ENCODE results near the gene TNFSF12. TPM values are rescaled to one million over a fixed set of nuclear protein-coding genes. Genes with fewer than 3 reads are reported as not detected.
A peak's percentile ranks its signal among the peaks of the same experiment; 100 is the strongest.

TNFSF12 gene
- total RNA-seq, 1 experiment from 2014 or later = 7.1 TPM

- H3K4ac ChIP-seq (ENCODE audit: low read depth, low read length) = no peak overlapping the region
Measured at GRCh38 chr17:7590743-7591142, 41.9 kb downstream of the TNFSF12 start.

More at GRCh38 chr17:7590743-7591142, 41.9 kb downstream of the TNFSF12 start:
- Histone ChIP-seq H4K8ac (replicated peaks; ENCODE audit: insufficient read length, low read depth, low read length) (no peak overlapping the region), H3K27ac (ENCODE audit: insufficient read length, low read depth, low read length) (no peak overlapping the region), H3K56ac (ENCODE audit: insufficient read length, low read depth, low read length) (no peak overlapping the region), H2AK5ac (ENCODE audit: insufficient read length, low read length) (no peak overlapping the region), H4K5ac (ENCODE audit: insufficient read length, low read depth, low read length) (no peak overlapping the region), H3K27me3 (ENCODE audit: insufficient read depth, low read length) (no peaks in the 10 kb centered on the region), H4K91ac (ENCODE audit: insufficient read length, low read depth, low read length) (no peak overlapping the region), H3K14ac (ENCODE audit: insufficient read depth, low read length) (peak overlapping the region; percentile 48), H3T11ph (ENCODE audit: low read length) (no peak overlapping the region), H3K79me1 (ENCODE audit: insufficient read depth, low read depth, low read length, poor library complexity, severe bottlenecking) (no peaks in the 10 kb centered on the region), H2BK12ac (ENCODE audit: insufficient read length, low read depth, low read length) (no peak overlapping the region), H2BK5ac (ENCODE audit: insufficient read length, low read length) (no peak overlapping the region), H3K23ac (ENCODE audit: insufficient read length, low read depth, low read length) (no peak overlapping the region), H3K79me2 (ENCODE audit: insufficient read depth, low read length) (no peaks in the 10 kb centered on the region), H3K4me1 (ENCODE audit: insufficient read depth, low read length) (no peaks in the 10 kb centered on the region; the same call in 1 of the 2 replicates), H3K9me3 (ENCODE audit: control insufficient read depth, low read depth, low read length) (no peaks in the 10 kb centered on the region), H3K9ac (ENCODE audit: extremely low read depth, insufficient read length, low read length) (no peak overlapping the region), H3K4me2 (ENCODE audit: insufficient read depth, insufficient read length, low read length) (no peak overlapping the region), H2AFZ (ENCODE audit: low read length) (no peak overlapping the region), H2BK15ac (ENCODE audit: low read depth, low read length) (no peak overlapping the region), H3K18ac (ENCODE audit: insufficient read length, low read depth, low read length) (peak overlapping the region; percentile 51), H3K23me2 (ENCODE audit: insufficient read length, low read depth, low read length, poor library complexity, severe bottlenecking) (peaks cover 10% of the 10 kb centered on the region), H4K20me1 (ENCODE audit: control insufficient read depth, insufficient read depth, insufficient read length) (no peaks in the 10 kb centered on the region), H2BK120ac (ENCODE audit: low read depth, low read length, poor library complexity, severe bottlenecking) (peak overlapping the region; percentile 8), H2BK20ac (ENCODE audit: low read depth, low read length, poor library complexity, severe bottlenecking) (no peak overlapping the region)
- no CpG with 5 or more reads among the region's 4 CpGs for WGBS (ENCODE audit: extremely low coverage, insufficient read length, low lambda C conversion rate)
- H3K9me3 Mint-ChIP-seq = no peaks in the 10 kb centered on the region
- H3K27ac Mint-ChIP-seq = peak overlapping the region; percentile 74 to 98 (median 85); a peak in 6 of 7 replicates
- H3K36me3 Mint-ChIP-seq (ENCODE audit: insufficient read depth in 1 of 3, low read depth in 3 of 3) = peaks cover 32 to 68% (median 61%) of the 10 kb centered on the region in 3 experiments
- no peaks in the 10 kb centered on the region for H3K27me3 Mint-ChIP-seq (ENCODE audit: low read depth)
- TF ChIP-seq CTCF (conservative IDR thresholded peaks at IDR 0.05) = no peak
- peak; percentile 86 for DNase-seq
- peak overlapping the region; percentile 5 to 6; a peak in 4 of 5 replicates for H3K4me3 Mint-ChIP-seq
- peaks cover 21 to 49% of the 10 kb centered on the region in 2 experiments for H3K4me1 Mint-ChIP-seq

Data from H9 (cell line).